Nasal cavity respiratory epithelium epithelial cell of viscerocranial mucosa (primary cell): ENCODE results near the gene SLC22A9. TPM values are rescaled to one million over a fixed set of nuclear protein-coding genes. Genes with fewer than 3 reads are reported as not detected.

ENCODE experiments used
- total RNA-seq: library from RNA; depleted of rRNA; stranded (reverse); fragments of >200 nt; gene quantifications from 2 replicates; pipeline ENCODE4 v1.2.3, GENCODE V29; 2014

The SLC22A9 gene
- total RNA-seq, result not detected in 2 replicates

GRCh38 chr11:63369165-63369970 lies at the start of gene SLC22A9:
Gene SLC22A9, plus strand, starts transcription at chr11:63369785. Its CDS starts 272 bp downstream, at chr11:63370057.

Other genes with a start within 250 kb of the SLC22A9 start
- not detected in 2 replicates for gene SLC22A24, start 225.6 kb upstream of the SLC22A9 start, total RNA-seq
- not detected in 2 replicates for gene SLC22A25, start 126.2 kb upstream of the SLC22A9 start, total RNA-seq
- not detected in 2 replicates for gene PLAAT5, start 121.4 kb downstream of the SLC22A9 start, total RNA-seq
- not detected in 2 replicates for gene LGALS12, start 136.3 kb downstream of the SLC22A9 start, total RNA-seq
- gene PLAAT4, start 167.0 kb downstream of the SLC22A9 start, total RNA-seq, result 1.0 and 8.6 TPM in 2 replicates
- 0.50 and 2.4 TPM in 2 replicates for gene PLAAT2, start 193.6 kb downstream of the SLC22A9 start, total RNA-seq
- 0.28 and 5.8 TPM in 2 replicates for gene PLAAT3, start 244.6 kb downstream of the SLC22A9 start, total RNA-seq